HCEC 1CT (cell line): ENCODE data around the gene ANKRD9.

ENCODE experiments used
- DNase-seq: peaks from one replicate; pipeline ENCODE4 v3.0.0-alpha.2; 2017

Gene ANKRD9

GRCh38 chr14:102496958-102497744, 12.4 kb downstream of the ANKRD9 start:
- DNase-seq = no peak

- DNase-seq = no peak
Measured at GRCh38 chr14:102496331-102496691, 13.3 kb downstream of the ANKRD9 start.

- no peak for DNase-seq
Measured at GRCh38 chr14:102495491-102496330, 13.9 kb downstream of the ANKRD9 start.

DNA sequence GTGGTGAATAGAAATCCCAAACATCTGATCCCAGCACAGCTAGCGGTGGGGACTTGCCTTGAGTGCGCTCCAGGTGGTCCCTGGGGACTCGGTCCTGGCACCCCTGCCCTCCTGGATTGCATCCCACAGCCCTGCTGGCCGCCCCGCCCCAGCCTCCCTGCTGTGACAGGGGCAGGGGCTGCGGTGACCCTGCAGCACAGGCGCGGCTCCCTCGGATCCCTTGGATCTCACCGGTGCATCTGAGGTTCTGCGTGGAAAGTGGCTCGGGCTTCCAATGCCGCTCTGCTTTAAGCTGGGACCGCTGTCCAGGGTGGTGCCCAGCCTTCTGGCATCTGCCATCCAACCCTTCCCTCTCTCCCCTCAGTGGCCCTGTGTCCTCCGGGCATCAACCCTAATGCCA, 16.0 kb downstream of the ANKRD9 start:
- no peak for DNase-seq

GRCh38 chr14:102493096-102493495, 16.5 kb downstream of the ANKRD9 start:
- no peak for DNase-seq

DNA sequence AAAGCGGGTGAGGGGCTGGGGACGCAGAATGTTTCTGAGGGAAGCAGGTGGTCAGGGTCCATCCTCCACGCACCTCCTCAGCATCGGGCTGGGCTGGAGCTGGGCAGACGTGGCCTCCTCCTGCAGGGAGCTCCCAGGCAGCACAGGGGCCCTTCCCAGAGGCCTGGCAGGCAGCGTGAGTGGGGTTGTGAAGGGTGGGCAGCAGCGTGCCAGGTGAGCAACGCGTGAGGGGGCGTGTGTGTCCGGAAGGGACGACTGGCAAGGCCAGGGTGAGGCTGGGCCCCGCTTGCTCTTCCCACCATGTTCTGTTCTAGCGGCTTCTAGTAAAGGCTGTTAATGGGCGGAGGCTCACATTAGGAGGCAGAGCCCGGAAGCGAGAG, 17.1 kb downstream of the ANKRD9 start:
- DNase-seq = no peak

DNA sequence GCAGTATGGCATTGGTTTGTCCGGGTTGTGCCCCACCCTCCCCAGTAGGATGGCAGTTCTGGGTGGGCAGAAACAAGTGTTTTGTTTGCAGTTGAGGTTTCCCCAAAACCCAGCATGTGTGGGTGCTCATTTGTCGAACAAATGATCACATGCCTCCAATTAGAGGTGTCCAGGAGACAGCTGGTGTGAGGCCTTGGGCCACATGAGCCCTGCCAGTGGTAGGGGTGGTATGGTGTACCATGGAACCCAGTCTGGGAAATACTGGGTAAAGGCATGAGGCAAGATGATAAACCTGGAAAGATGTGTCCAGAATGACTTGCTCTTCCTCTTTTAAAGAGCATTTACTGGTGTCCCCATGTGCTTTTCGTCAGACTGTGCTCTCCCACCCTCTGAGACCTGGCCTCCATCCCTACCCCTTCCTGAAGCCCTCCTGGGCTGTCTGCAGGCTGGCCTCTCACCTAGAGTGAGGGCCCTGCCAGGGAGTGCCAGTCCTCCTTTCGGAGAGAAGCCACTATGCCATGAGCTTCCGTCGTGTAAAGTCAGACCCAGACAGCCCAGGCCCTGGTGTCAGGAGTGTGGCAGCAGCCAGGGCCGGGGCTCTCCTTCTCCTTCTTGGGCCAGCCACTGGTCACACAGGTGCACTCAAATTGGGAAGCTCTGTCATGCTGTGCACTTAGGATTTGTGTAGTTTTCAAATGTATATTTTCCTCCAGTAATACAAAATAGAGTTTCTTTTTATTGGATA, 17.6 kb downstream of the ANKRD9 start:
- DNase-seq = no peak

DNA sequence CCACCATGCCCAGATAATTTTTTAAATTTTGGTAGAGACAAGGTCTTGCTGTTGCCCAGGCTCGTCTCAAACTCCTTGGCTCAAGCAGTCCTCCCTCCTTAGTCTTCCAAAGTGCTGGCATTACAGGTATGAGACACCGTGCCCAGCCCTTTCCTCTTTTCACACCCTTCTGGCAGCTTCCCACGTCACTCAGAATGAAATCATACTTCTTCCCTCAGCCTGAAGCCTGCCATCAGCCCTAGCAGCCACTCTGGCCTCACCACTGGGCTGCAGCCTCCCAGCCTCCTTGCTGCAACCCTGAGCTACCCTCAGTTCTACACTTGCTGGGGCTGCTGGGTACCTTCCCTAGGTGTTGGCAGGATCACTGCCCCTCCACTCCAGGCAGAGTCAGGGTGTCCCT, 18.2 kb downstream of the ANKRD9 start:
- no peak for DNase-seq

- DNase-seq = no peak
Measured at GRCh38 chr14:102490456-102490855, 19.1 kb downstream of the ANKRD9 start.

DNA sequence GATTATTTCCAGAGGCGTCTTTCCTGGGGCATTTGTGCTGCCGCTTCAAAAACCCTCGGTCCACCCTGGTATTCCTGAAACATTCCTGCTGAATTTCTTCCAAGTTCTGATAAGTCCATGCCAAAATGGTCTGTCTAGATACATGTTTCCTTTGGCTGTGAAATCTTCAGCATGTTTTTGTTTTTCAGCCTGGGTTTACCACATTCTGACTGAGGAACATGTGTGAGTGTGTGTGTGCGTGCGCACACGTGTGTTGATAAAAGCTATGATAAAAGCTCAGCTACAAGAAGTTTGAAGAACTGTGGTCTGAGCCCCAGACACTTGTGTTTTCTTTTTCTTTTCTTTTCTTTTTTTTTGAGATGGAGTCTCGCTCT, 22.4 kb downstream of the ANKRD9 start:
- no peak for DNase-seq

GRCh38 chr14:102486513-102487203, 22.9 kb downstream of the ANKRD9 start:
- no peak for DNase-seq

DNA sequence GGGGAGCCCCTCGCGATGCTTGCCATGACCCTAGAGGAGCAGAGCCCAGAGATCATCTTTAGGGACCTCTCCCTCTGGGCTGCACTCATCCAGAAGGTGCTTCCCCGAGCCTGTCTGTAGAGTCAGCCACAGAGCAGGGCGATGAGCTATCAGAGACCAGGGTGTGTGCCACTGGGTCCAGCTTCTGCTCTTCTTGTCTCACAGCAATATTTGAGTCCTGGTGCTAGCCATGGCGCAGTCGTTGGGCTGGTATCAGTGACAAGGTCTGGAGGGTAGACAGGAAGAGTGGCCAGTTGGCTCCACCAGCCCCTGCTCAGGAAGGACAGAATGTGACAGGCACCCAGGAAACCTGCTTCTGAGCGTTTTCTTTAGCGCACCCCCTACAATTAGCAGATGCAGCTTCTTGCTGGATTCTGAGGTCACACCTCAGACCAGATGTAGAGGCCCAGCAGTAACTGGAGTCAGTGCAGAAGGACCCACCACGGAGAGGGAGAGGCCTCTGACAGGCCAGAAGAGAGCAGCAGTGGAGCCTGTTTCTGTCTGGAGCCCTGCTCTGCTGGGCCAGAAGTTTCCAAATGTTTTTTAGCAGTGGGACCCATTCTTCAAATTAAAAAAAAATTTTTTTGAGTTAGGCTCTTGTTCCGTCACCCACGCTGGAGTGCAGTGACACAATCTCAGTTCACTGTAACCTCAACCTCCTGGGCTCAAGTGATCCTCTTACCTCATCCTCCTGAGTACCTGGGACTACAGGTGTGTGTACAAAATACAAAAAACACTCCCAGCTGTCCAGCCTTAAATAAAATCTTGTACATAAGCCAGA, 23.7 kb downstream of the ANKRD9 start:
- no peak for DNase-seq

DNA sequence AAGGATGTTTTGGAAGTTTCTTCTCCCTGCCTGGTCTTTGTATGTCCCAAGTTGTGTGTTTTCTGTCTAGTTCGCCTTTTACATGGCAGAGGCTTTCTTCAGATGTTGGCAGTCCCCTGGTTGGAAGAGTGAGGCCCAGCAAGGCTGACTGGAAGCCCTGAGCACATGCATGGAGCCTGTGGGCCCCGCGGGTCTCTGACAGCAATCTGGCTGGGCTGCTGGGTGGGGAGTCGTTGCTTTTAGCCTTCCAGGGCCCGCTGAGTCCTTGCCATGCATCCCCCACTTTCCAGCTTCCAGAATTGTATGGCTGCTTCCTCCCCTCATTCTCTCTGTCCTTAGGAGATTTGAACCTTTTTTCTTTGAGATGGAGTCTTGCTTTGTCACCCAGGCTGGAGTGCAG, 25.3 kb downstream of the ANKRD9 start:
- DNase-seq = no peak

DNA sequence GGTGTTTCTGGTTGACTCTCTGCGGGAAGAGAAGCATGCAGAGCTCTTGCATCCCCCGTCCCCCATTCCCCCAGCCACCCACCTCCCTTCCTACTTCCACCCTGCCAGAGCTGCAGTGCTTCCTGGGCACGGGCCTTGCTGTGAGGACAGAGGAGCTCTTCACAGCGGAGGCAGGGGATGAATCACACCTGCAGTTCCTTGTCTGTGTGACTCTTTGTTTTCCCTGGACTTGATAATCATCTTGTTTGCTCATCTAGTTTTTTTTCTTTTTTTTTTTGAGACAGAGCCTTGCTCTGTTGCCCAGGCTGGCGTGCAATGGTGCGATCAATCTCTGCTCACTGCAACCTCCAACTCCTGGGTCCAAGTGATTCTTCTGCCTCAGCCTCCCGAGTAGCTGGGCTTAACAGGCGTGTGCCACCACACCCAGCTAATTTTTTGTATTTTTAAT, 27.8 kb downstream of the ANKRD9 start:
- no peak for DNase-seq

- no peak for DNase-seq
Measured at GRCh38 chr14:102481371-102481770, 28.2 kb downstream of the ANKRD9 start.

GRCh38 chr14:102479777-102480176, 29.8 kb downstream of the ANKRD9 start:
- no peak for DNase-seq

DNA sequence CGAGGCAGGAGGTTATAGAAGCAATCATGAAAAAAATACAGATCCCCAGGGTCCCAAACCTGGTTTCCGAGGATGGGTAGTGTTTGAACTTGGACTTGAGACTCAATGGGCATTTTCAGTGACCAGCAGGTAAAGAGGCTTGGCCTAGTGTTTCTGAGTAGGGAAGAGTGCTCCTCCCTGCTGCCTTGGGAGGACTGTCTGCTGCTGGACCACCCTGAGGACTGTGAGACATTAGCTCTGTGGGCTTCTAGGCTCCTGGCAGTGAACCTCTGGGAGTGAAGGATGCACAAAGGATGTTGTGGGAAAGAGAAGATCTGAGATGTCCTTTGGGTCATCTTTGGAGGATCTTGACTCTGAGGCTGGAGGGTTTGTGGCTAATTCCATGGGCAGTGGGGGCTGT, 30.5 kb downstream of the ANKRD9 start:
- no peak for DNase-seq

DNA sequence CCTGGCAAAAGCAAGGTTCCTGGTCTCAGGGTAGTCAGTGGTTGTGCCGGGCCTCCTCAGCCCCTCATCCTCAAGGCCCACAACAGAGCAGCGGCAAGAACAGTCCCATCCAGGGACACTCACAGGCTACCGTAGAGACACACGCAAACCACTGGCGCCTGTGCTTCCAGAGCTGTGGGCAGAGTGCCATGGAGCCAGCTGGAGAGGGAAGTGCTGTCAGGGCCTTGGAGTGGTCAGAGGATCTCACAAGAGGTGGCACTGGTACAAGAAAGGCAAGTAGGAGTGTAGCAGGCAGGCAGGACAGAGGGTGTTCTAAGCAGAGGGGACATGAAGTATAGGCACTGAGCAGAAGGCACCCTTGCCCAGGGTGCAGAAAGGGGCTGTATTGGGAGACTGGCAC, 34.6 kb downstream of the ANKRD9 start:
- peak; percentile 10 for DNase-seq

- DNase-seq = no peak
Measured at GRCh38 chr14:102473559-102473958, 36.0 kb downstream of the ANKRD9 start.

DNA sequence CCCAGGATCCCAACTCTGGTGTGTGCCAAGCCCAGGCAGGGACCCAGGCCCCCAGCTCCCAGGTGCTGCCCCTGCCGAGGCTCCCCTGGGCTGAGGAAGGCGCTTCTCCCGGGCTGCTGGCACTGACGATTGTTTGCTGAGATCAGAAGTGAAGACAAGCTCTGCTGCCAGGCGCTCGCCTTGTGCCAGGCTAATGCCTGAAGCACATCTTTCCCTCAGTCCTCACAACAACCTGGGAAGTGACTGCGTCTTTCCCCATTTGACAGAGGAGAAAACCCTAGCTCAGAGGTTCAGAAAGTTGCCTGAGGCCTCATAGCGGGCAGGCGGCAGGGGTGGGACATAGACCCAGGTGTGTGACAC, 36.8 kb downstream of the ANKRD9 start:
- no peak for DNase-seq

- no peak for DNase-seq
Measured at GRCh38 chr14:102471921-102472790, 37.4 kb downstream of the ANKRD9 start.
